ENCODE measurements around the gene C22orf15.

The C22orf15 gene

GRCh38 chr22:23789121-23789520, 26.3 kb downstream of the C22orf15 start:
- no peak for DNase-seq (ENCODE audit: low spot score)

DNA sequence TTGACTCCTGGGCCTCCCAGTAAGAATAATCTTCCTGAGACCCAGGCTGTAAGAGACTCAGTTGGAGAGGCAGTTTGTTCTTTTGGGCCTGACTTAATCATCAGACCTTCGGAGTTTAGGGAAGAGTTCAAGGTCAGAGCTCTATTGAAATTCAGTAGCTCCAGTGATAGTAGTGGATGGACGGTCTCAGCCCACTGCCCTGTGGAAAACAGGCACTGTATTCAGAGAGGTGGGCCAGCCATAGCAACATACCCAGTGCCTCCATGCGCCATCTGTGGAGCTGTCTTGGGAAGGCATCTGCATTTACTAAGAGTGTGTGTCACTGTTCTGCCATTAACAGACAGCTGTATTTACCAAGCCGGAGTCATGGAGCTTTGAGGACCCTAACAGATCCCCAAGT, 26.8 kb downstream of the C22orf15 start:
- no peak for DNase-seq (ENCODE audit: low spot score)

GRCh38 chr22:23790819-23791737, 28.3 kb downstream of the C22orf15 start:
- DNase-seq (ENCODE audit: low spot score): peak; percentile 51

- DNase-seq (ENCODE audit: low spot score): no peak
Measured at GRCh38 chr22:23791738-23792645, 29.2 kb downstream of the C22orf15 start.

GRCh38 chr22:23793326-23793725, 30.5 kb downstream of the C22orf15 start:
- no peak for DNase-seq (ENCODE audit: low spot score)

DNA sequence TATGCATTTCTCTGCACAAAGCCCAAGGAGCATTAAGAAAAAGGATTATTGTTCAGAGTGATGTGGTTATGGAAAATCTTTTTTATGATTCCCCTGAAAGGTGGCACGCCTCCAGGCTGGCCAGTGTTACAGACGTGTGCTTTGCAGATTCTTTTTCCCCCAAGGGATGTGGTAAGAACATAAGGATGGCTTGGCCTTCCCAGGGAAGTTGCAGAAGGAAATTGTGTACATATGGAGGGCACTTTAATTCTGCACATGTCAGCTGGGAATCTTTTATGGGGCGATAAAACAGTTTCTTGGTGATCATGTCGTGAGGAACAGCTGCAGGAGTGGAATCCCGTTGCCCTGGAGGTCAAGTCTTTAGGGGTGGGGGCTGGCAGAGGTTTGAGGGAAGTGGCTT, 33.7 kb downstream of the C22orf15 start:
- DNase-seq (ENCODE audit: low spot score): no peak

- DNase-seq (ENCODE audit: low spot score): no peak
Measured at GRCh38 chr22:23800297-23801237, 37.8 kb downstream of the C22orf15 start.

DNA sequence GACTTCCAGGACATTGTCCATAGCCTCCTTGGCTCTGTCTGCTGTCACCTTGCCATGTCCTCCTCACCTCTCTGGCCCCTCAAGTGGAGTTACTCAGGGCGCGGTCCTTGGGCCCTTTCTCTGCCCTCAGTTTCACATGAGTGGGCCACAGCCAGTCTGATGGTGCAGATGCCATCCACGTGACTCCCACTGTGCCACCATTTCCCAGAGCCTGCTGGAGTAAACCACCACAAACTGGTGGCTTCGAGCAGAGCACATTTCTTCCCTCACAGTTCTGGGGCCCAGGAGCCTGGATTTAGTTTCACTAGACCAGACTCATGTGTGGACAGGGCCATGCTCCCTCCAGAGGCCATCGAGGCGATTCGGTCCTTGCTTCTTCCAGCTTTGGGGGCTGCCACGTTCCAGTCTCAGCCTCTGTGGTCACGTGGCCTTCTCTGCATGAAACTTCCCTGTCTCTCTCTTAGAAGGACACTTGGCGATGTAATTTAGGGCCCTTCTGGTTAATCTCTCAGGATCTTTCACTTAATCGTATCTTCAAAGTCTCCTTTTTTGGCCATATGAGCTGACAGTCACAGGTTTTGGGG, 38.5 kb downstream of the C22orf15 start:
- no peak for DNase-seq (ENCODE audit: low spot score)

DNA sequence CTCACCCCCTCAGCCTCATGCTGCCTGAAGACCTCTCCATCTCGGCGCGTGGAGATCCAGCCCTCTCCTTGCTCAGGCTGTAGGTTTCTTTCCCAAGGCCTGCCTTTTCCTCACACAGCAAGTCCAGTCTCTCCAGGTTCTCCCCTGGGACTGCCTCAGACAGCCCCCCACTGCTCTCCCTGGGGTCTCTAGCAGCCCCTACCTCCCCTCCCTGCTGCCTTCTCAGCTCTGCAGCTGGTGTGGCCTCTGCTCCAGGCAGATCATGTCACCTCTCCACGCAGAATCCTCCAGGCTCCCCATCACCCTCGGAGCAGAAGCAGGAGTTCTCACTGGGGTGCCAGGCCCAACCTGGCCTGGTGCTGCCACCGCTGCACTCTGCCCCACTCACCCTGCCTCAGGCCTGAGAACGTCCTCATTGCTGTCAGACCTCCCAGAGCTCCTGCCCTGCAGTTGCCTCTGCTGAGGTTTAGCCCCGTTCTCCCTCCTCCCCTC, 39.1 kb downstream of the C22orf15 start:
- no peak for DNase-seq (ENCODE audit: low spot score)

DNA sequence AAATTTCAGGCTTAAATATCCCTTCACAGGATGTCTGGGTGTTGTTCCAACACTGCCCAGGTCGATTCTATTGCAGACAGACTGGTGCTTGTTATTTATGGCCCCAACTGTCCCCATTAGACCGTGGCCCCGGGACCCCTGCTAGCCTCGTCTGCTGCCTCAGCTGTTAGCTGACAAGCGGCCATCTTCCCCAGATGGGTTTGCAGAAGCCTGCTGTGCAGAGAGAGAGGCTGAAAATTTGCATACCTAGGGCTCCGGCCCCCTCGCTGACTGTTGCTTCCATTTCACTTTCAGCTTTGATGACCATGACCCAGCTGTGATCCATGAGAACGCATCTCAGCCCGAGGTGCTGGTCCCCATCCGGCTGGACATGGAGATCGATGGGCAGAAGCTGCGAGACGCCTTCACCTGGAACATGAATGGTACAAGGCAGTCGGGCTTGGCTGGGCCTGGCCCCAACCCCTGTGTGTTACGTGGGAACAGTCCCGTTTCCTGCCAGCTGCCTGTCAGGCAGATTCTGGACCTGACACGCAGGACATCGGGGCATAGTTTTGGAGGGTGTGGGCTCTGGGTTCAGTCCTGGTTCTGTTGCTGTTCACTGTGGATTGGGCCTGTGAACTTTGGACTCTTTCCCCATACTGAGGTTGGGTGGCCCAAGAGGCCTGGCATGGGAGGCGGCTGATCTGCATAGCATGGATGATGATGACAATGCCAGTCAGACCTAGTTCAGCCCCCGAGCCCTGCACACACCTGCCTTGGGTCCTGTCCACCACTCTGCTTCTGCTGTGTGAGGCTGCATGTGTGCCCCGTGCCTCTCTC, 40.4 kb downstream of the C22orf15 start:
- DNase-seq (ENCODE audit: low spot score): peak; percentile 98

- no peak for DNase-seq (ENCODE audit: low spot score)
Measured at GRCh38 chr22:23804781-23805291, 42.0 kb downstream of the C22orf15 start.

- DNase-seq (ENCODE audit: low spot score): no peak
Measured at GRCh38 chr22:23806837-23807236, 44.0 kb downstream of the C22orf15 start.

DNA sequence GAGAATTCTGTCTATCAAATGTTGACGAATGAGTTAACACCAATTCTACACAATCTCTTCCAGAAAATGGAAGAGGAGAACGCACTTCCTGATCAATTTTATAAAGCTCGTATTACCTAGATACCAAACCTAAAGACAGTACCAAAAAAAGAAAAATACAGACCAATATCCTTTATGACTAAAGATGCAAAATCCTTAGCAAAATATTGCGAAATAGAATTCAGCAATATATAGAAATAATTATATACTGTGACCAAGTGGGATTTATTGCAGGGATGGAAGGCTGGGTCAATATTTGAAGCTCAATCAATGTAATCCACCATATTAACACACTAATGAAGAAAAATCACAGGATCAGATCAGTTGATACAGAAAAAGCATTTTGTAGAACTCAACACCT, 49.6 kb downstream of the C22orf15 start:
- no peak for DNase-seq (ENCODE audit: low spot score)

Data from cerebellar cortex (tissue), 1 donor.